ENCODE measurements around the gene MYLK. TPM values are rescaled to one million over a fixed set of nuclear protein-coding genes. Genes with fewer than 3 reads are reported as not detected.

Gene MYLK
- total and polyA plus RNA-seq, 2 donors (not counting 1 experiment from before 2014, with no cell fraction given): 0.51 TPM; not detected in 1

GRCh38 chr3:123584988-123585937, 298.9 kb downstream of the MYLK start, which contains the start of gene HACD2:
TSS of gene HACD2 (minus strand) at chr3:123585053. CDS start at chr3:123585027, 26 bp downstream.
- H3K27me3 ChIP-seq (replicated peaks in 1 of 4; ENCODE audit: control extremely low read depth in 1 of 4, control insufficient read depth in 3 of 4, insufficient read depth in 4 of 4, low read length in 3 of 4): no peaks in the 10 kb centered on the region
- H3K27ac Mint-ChIP-seq: peak within 1 kb of the TSS; percentile 85
- no peak within 1 kb of the TSS for H3K4me3 Mint-ChIP-seq
- H3K27ac ChIP-seq (ENCODE audit: low read length in 2 of 2): peak within 1 kb of the TSS; percentile 79 to 87
- TF ChIP-seq CTCF (IDR thresholded peaks at IDR 0.05) (no peak), EZH2 (IDR thresholded peaks at IDR 0.05; ENCODE audit: borderline replicate concordance, insufficient read depth, low read depth, low read length, poor library complexity, severe bottlenecking) (no peak)
- peak within 1 kb of the TSS; percentile 93 for H3K4me2 ChIP-seq (replicated peaks; ENCODE audit: low read depth, low read length, poor library complexity, severe bottlenecking)
- H3K4me1 ChIP-seq (ENCODE audit: control insufficient read depth in 2 of 2, insufficient read depth in 2 of 2, low read length in 2 of 2): peaks cover 23 to 25% of the 10 kb centered on the region in 2 donors
- peaks cover 31% of the 10 kb centered on the region for H3K79me2 ChIP-seq (ENCODE audit: control insufficient read depth, insufficient read depth, low read length)
- H2AFZ ChIP-seq (ENCODE audit: insufficient read depth, low read depth, low read length, poor library complexity, severe bottlenecking): peak within 1 kb of the TSS; percentile 98
- WGBS (ENCODE audit: insufficient coverage): under 1% methylated on average over 54 of the region's 54 CpGs
- H4K20me1 ChIP-seq (ENCODE audit: control insufficient read depth, insufficient read depth, low read length, poor library complexity, severe bottlenecking): no peaks in the 10 kb centered on the region
- CTCF ChIA-PET: interaction anchor here (0.9 kb wide), 1 partner anchor 57 kb away, joined by 3 read pairs; no protein-coding TSS in a partner anchor
- H3K36me3 ChIP-seq (replicated peaks in 1 of 2; ENCODE audit: control extremely low read depth in 1 of 2, control insufficient read depth in 1 of 2, extremely low read depth in 1 of 2, insufficient read depth in 2 of 2, low read length in 1 of 2): peaks cover 4 to 6% of the 10 kb centered on the region in 2 experiments
- H3K4me1 Mint-ChIP-seq: peaks cover 25% of the 10 kb centered on the region
- H3K4me3 ChIP-seq (ENCODE audit: control extremely low read depth in 1 of 5, extremely low read depth in 1 of 5, insufficient read depth in 1 of 5, low read depth in 2 of 5, low read length in 4 of 5): peak within 1 kb of the TSS; percentile 78 to 99 (median 86)
- peaks cover 0 to 11% (median 9%) of the 10 kb centered on the region in 3 donors for H3K9me3 ChIP-seq (ENCODE audit: control extremely low read depth in 1 of 3, control insufficient read depth in 2 of 3, insufficient read depth in 1 of 3, low read length in 2 of 3)
- intact Hi-C loops (cut with micrococcal nuclease): loop anchor here (1.0 to 10.0 kb wide), 7 partner anchors 25 to 1790 kb away; partner anchors contain the start of genes CCDC14, HSPBAP1, KPNA1 and SEC22A
- H3K9me3 Mint-ChIP-seq (ENCODE audit: insufficient read depth): peaks cover 2% of the 10 kb centered on the region
- DNase-seq: peak; percentile 96
- POLR2A ChIA-PET: interaction anchor here (1.3 to 1.5 kb wide), 2 partner anchors 21 to 25 kb away, joined by 3 to 4 read pairs; no protein-coding TSS in a partner anchor
- H3K9ac ChIP-seq (ENCODE audit: low read length): peak within 1 kb of the TSS; percentile 79
- ATAC-seq (ENCODE audit: low read depth): peak; percentile 94
- no peaks in the 10 kb centered on the region for H3K27me3 Mint-ChIP-seq

Measured in B cell (primary cell).